Jurkat, Clone E6-1 (cell line): ENCODE data around the gene SLC43A3.

Source experiments
- DNase-seq: peaks from one replicate; pipeline ENCODE4 v3.0.0-alpha.2; 2011; ENCODE audit warnings: low read depth, low spot score
- H3K4me3 ChIP-seq: 2 replicates; pipeline ENCODE4 v1.5.1; 2011; ENCODE audit warnings: mild to moderate bottlenecking, low read length, control low read depth, moderate library complexity

Gene SLC43A3

GRCh38 chr11:57395905-57396623 lies 30.9 kb downstream of the SLC43A3 start:
- DNase-seq, result no peak
- no peak overlapping the region for H3K4me3 ChIP-seq

GRCh38 chr11:57394203-57394965 lies 32.5 kb downstream of the SLC43A3 start:
- no peak for DNase-seq
- H3K4me3 ChIP-seq, result no peak overlapping the region

- no peak overlapping the region for H3K4me3 ChIP-seq
- DNase-seq, result no peak
Measured at GRCh38 chr11:57392763-57393105, 34.2 kb downstream of the SLC43A3 start.

GRCh38 chr11:57392066-57392762 lies 34.7 kb downstream of the SLC43A3 start:
- no peak for DNase-seq

GRCh38 chr11:57391539-57391938 lies 35.4 kb downstream of the SLC43A3 start:
- DNase-seq, result no peak
- H3K4me3 ChIP-seq, result no peak overlapping the region

More at GRCh38 chr11:57392066-57392762, 34.7 kb downstream of the SLC43A3 start:
- H3K4me3 ChIP-seq, result no peak overlapping the region

- no peak overlapping the region for H3K4me3 ChIP-seq
- no peak for DNase-seq
Measured at GRCh38 chr11:57391111-57391510, 35.8 kb downstream of the SLC43A3 start.

GRCh38 chr11:57390535-57390934 lies 36.4 kb downstream of the SLC43A3 start, which contains the start of gene PRG2:
TSS of gene PRG2 (minus strand) at chr11:57390650. CDS start at chr11:57389944, 706 bp downstream.
- no peak within 1 kb of the TSS for H3K4me3 ChIP-seq
- no peak for DNase-seq

- H3K4me3 ChIP-seq, result no peak overlapping the region
- no peak for DNase-seq
Measured at GRCh38 chr11:57387289-57388030, 39.5 kb downstream of the SLC43A3 start.

- no peak overlapping the region for H3K4me3 ChIP-seq
- DNase-seq, result no peak
Measured at GRCh38 chr11:57386178-57386940, 40.6 kb downstream of the SLC43A3 start.

- no peak within 1 kb of the TSS for H3K4me3 ChIP-seq
- DNase-seq, result no peak
Measured at GRCh38 chr11:57380975-57381374, 45.9 kb downstream of the SLC43A3 start, which contains the start of gene PRG3. TSS of gene PRG3 (minus strand) at chr11:57381150. CDS start at chr11:57380708, 442 bp downstream.

- no peak overlapping the region for H3K4me3 ChIP-seq
- no peak for DNase-seq
Measured at GRCh38 chr11:57379732-57380131, 47.2 kb downstream of the SLC43A3 start.

GRCh38 chr11:57378186-57378585 lies 48.7 kb downstream of the SLC43A3 start:
- DNase-seq, result no peak
- H3K4me3 ChIP-seq, result no peak overlapping the region

- no peak for DNase-seq
- H3K4me3 ChIP-seq, result no peak overlapping the region
Measured at GRCh38 chr11:57377107-57377506, 49.8 kb downstream of the SLC43A3 start.

- no peak overlapping the region for H3K4me3 ChIP-seq
- DNase-seq, result no peak
Measured at GRCh38 chr11:57376095-57377090, 50.5 kb downstream of the SLC43A3 start.

- DNase-seq, result no peak
- no peak overlapping the region for H3K4me3 ChIP-seq
Measured at GRCh38 chr11:57375490-57375889, 51.4 kb downstream of the SLC43A3 start.

- no peak overlapping the region for H3K4me3 ChIP-seq
- no peak for DNase-seq
Measured at GRCh38 chr11:57374966-57375365, 52.0 kb downstream of the SLC43A3 start.

GRCh38 chr11:57373146-57373545 lies 53.8 kb downstream of the SLC43A3 start:
- no peak overlapping the region for H3K4me3 ChIP-seq
- DNase-seq, result no peak
